ENCODE results near the gene PARD3B. TPM values are rescaled to one million over a fixed set of nuclear protein-coding genes. Genes with fewer than 3 reads are reported as not detected.

The PARD3B gene
- total RNA-seq, 1 experiment from 2014 or later: 5.8 TPM

- no peak for DNase-seq (ENCODE audit: extremely low read depth, low read depth)
Observed at GRCh38 chr2:204647626-204648025, 102.4 kb downstream of the PARD3B start.

GRCh38 chr2:204650611-204651010 is 105.3 kb downstream of the PARD3B start:
- no peak for DNase-seq (ENCODE audit: extremely low read depth, low read depth)

GRCh38 chr2:204652063-204652462 is 106.8 kb downstream of the PARD3B start:
- DNase-seq (ENCODE audit: extremely low read depth, low read depth): no peak

GRCh38 chr2:204654669-204655068 is 109.4 kb downstream of the PARD3B start:
- DNase-seq (ENCODE audit: extremely low read depth, low read depth): no peak

- DNase-seq (ENCODE audit: extremely low read depth, low read depth): no peak
Observed at GRCh38 chr2:204655101-204655500, 109.8 kb downstream of the PARD3B start.

GRCh38 chr2:204655626-204656025 is 110.4 kb downstream of the PARD3B start:
- DNase-seq (ENCODE audit: extremely low read depth, low read depth): no peak

GRCh38 chr2:204657024-204657423 is 111.7 kb downstream of the PARD3B start:
- no peak for DNase-seq (ENCODE audit: extremely low read depth, low read depth)

GRCh38 chr2:204662956-204663355 is 117.7 kb downstream of the PARD3B start:
- no peak for DNase-seq (ENCODE audit: extremely low read depth, low read depth)

- DNase-seq (ENCODE audit: extremely low read depth, low read depth): no peak
Observed at GRCh38 chr2:204663816-204664425, 118.6 kb downstream of the PARD3B start.

- peak; percentile 62 for DNase-seq (ENCODE audit: extremely low read depth, low read depth)
Observed at GRCh38 chr2:204664708-204665121, 119.4 kb downstream of the PARD3B start.

- DNase-seq (ENCODE audit: extremely low read depth, low read depth): peak; percentile 84
Observed at GRCh38 chr2:204665207-204665606, 119.9 kb downstream of the PARD3B start.

GRCh38 chr2:204665771-204666170 is 120.5 kb downstream of the PARD3B start:
- no peak for DNase-seq (ENCODE audit: extremely low read depth, low read depth)

- DNase-seq (ENCODE audit: extremely low read depth, low read depth): no peak
Observed at GRCh38 chr2:204667990-204668389, 122.7 kb downstream of the PARD3B start.

GRCh38 chr2:204669382-204669781 is 124.1 kb downstream of the PARD3B start:
- DNase-seq (ENCODE audit: extremely low read depth, low read depth): no peak

GRCh38 chr2:204670124-204670523 is 124.8 kb downstream of the PARD3B start:
- no peak for DNase-seq (ENCODE audit: extremely low read depth, low read depth)

- no peak for DNase-seq (ENCODE audit: extremely low read depth, low read depth)
Observed at GRCh38 chr2:204670756-204671155, 125.5 kb downstream of the PARD3B start.

GRCh38 chr2:204672772-204673171 is 127.5 kb downstream of the PARD3B start:
- DNase-seq (ENCODE audit: extremely low read depth, low read depth): no peak

GRCh38 chr2:204673877-204674276 is 128.6 kb downstream of the PARD3B start:
- no peak for DNase-seq (ENCODE audit: extremely low read depth, low read depth)

GRCh38 chr2:204678031-204678430 is 132.8 kb downstream of the PARD3B start:
- no peak for DNase-seq (ENCODE audit: extremely low read depth, low read depth)

- DNase-seq (ENCODE audit: extremely low read depth, low read depth): no peak
Observed at GRCh38 chr2:204680576-204680975, 135.3 kb downstream of the PARD3B start.

- no peak for DNase-seq (ENCODE audit: extremely low read depth, low read depth)
Observed at GRCh38 chr2:204681412-204681811, 136.1 kb downstream of the PARD3B start.

GRCh38 chr2:204683384-204683783 is 138.1 kb downstream of the PARD3B start:
- DNase-seq (ENCODE audit: extremely low read depth, low read depth): no peak

- no peak for DNase-seq (ENCODE audit: extremely low read depth, low read depth)
Observed at GRCh38 chr2:204686406-204686805, 141.1 kb downstream of the PARD3B start.

All from NCI-H460 (cell line).